ENCODE measurements around the gene CLEC1A. TPM values are rescaled to one million over a fixed set of nuclear protein-coding genes. Genes with fewer than 3 reads are reported as not detected.

Gene CLEC1A
- total RNA-seq, 2 experiments from 2014 or later, result not detected

- no peaks in the 10 kb centered on the region for H3K4me1 ChIP-seq (ENCODE audit: insufficient read depth, low read length)
- H3K27me3 ChIP-seq (ENCODE audit: control insufficient read depth in 1 of 2, insufficient read depth in 2 of 2, low read length in 2 of 2), result peaks cover 0 to 3% of the 10 kb centered on the region in 2 experiments
- no peaks in the 10 kb centered on the region for H3K9me3 Mint-ChIP-seq
- intact Hi-C loops (cut with DNase I, micrococcal nuclease), result no loop called here
- no peak overlapping the region for H3K4me3 ChIP-seq (ENCODE audit: low read length)
- no peaks in the 10 kb centered on the region for H3K27me3 Mint-ChIP-seq
- DNase-seq (no peak), ATAC-seq (ENCODE audit: poor library complexity) (no peak)
- TF ChIP-seq, protein P1, sequence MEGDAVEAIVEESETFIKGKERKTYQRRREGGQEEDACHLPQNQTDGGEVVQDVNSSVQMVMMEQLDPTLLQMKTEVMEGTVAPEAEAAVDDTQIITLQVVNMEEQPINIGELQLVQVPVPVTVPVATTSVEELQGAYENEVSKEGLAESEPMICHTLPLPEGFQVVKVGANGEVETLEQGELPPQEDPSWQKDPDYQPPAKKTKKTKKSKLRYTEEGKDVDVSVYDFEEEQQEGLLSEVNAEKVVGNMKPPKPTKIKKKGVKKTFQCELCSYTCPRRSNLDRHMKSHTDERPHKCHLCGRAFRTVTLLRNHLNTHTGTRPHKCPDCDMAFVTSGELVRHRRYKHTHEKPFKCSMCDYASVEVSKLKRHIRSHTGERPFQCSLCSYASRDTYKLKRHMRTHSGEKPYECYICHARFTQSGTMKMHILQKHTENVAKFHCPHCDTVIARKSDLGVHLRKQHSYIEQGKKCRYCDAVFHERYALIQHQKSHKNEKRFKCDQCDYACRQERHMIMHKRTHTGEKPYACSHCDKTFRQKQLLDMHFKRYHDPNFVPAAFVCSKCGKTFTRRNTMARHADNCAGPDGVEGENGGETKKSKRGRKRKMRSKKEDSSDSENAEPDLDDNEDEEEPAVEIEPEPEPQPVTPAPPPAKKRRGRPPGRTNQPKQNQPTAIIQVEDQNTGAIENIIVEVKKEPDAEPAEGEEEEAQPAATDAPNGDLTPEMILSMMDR (IDR thresholded peaks at IDR 0.05), result no peak
- H3K36me3 Mint-ChIP-seq (ENCODE audit: low read depth), result no peaks in the 10 kb centered on the region
- CTCF ChIA-PET, result no interaction called here
- H3K36me3 ChIP-seq (ENCODE audit: insufficient read depth, low read length), result no peaks in the 10 kb centered on the region
- H3K9me3 ChIP-seq (ENCODE audit: control insufficient read depth in 1 of 2, insufficient read depth in 1 of 2, low read length in 2 of 2), result peaks cover 0 to 3% of the 10 kb centered on the region in 2 experiments
- POLR2A ChIA-PET, result no interaction called here
- no peaks in the 10 kb centered on the region for H3K4me1 Mint-ChIP-seq (ENCODE audit: low read depth)
- no peak overlapping the region for H3K4me3 Mint-ChIP-seq
- H3K27ac Mint-ChIP-seq, result no peak overlapping the region
- no peak overlapping the region for H3K27ac ChIP-seq (ENCODE audit: low read depth in 1 of 2, low read length in 2 of 2)
These were observed 64.8 kb downstream of the CLEC1A start for GRCh38 chr12:10033783-10034545.

GRCh38 chr12:10031771-10032175, 67.0 kb downstream of the CLEC1A start:
- no peak overlapping the region for H3K27ac Mint-ChIP-seq
- TF ChIP-seq, protein P1 (IDR thresholded peaks at IDR 0.05), result no peak
- no peak for DNase-seq
- no peak overlapping the region for H3K27ac ChIP-seq (ENCODE audit: low read depth in 1 of 2, low read length in 2 of 2)
- H3K4me3 ChIP-seq (ENCODE audit: low read length), result no peak overlapping the region
- H3K36me3 Mint-ChIP-seq (ENCODE audit: low read depth), result no peaks in the 10 kb centered on the region
- ChIA-PET POLR2A (no interaction called here), CTCF (no interaction called here)
- H3K4me3 Mint-ChIP-seq, result no peak overlapping the region
- intact Hi-C loops (cut with DNase I, micrococcal nuclease), result no loop called here
- H3K4me1 ChIP-seq (ENCODE audit: insufficient read depth, low read length), result no peaks in the 10 kb centered on the region
- peaks cover 0 to 3% of the 10 kb centered on the region in 2 experiments for H3K27me3 ChIP-seq (ENCODE audit: control insufficient read depth in 1 of 2, insufficient read depth in 2 of 2, low read length in 2 of 2)
- H3K9me3 ChIP-seq (ENCODE audit: control insufficient read depth in 1 of 2, insufficient read depth in 1 of 2, low read length in 2 of 2), result peaks cover 0 to 3% of the 10 kb centered on the region in 2 experiments
- H3K36me3 ChIP-seq (ENCODE audit: insufficient read depth, low read length), result no peaks in the 10 kb centered on the region
- no peaks in the 10 kb centered on the region for H3K9me3 Mint-ChIP-seq
- H3K4me1 Mint-ChIP-seq (ENCODE audit: low read depth), result no peaks in the 10 kb centered on the region
- H3K27me3 Mint-ChIP-seq, result no peaks in the 10 kb centered on the region
- ATAC-seq (ENCODE audit: poor library complexity), result no peak

DNA sequence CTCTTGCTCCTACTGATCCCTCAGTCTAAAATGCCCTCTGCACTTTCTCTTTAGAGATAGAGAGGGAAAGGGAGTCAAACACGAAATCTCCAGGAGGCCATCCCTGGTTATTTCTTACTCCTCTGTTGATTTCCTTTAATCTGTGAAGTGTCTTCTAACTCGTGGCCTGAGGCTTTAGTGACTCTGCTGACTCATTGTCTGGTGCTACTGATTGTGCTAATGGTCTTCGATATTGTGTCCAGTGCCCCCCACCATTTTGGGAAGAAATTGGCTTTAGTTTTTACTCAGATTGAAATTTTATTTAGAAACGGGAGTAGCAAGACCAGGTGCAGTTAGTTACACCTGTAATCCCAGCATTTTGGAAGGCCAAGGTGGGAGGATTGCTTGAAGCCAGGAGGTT, 67.5 kb downstream of the CLEC1A start:
- no peak overlapping the region for H3K27ac ChIP-seq (ENCODE audit: low read depth in 1 of 2, low read length in 2 of 2)
- H3K27me3 ChIP-seq (ENCODE audit: control insufficient read depth in 1 of 2, insufficient read depth in 2 of 2, low read length in 2 of 2), result peaks cover 0 to 3% of the 10 kb centered on the region in 2 experiments
- Mint-ChIP-seq H3K4me1 (ENCODE audit: low read depth) (no peaks in the 10 kb centered on the region), H3K4me3 (no peak overlapping the region), H3K9me3 (no peaks in the 10 kb centered on the region), H3K27ac (no peak overlapping the region), H3K27me3 (no peaks in the 10 kb centered on the region), H3K36me3 (ENCODE audit: low read depth) (no peaks in the 10 kb centered on the region)
- H3K4me3 ChIP-seq (ENCODE audit: low read length), result no peak overlapping the region
- no peaks in the 10 kb centered on the region for H3K36me3 ChIP-seq (ENCODE audit: insufficient read depth, low read length)
- peaks cover 0 to 3% of the 10 kb centered on the region in 2 experiments for H3K9me3 ChIP-seq (ENCODE audit: control insufficient read depth in 1 of 2, insufficient read depth in 1 of 2, low read length in 2 of 2)
- intact Hi-C loops (cut with DNase I, micrococcal nuclease), result no loop called here
- no peaks in the 10 kb centered on the region for H3K4me1 ChIP-seq (ENCODE audit: insufficient read depth, low read length)
- DNase-seq (no peak), ATAC-seq (ENCODE audit: poor library complexity) (no peak)
- TF ChIP-seq, protein P1 (IDR thresholded peaks at IDR 0.05), result no peak
- CTCF ChIA-PET, result no interaction called here
- POLR2A ChIA-PET, result no interaction called here
